EL (cell line): ENCODE data around the gene DYNLT1.
"Not testable (repeated sequence)": the region's sequence is repeated elsewhere in the genome, so short reads cannot be mapped to it uniquely, and the experiment has no call there.

Experiments used
- DNase-seq: peaks from one replicate; pipeline ENCODE4 v3.0.0-alpha.2; 2016

DYNLT1 gene

DNA sequence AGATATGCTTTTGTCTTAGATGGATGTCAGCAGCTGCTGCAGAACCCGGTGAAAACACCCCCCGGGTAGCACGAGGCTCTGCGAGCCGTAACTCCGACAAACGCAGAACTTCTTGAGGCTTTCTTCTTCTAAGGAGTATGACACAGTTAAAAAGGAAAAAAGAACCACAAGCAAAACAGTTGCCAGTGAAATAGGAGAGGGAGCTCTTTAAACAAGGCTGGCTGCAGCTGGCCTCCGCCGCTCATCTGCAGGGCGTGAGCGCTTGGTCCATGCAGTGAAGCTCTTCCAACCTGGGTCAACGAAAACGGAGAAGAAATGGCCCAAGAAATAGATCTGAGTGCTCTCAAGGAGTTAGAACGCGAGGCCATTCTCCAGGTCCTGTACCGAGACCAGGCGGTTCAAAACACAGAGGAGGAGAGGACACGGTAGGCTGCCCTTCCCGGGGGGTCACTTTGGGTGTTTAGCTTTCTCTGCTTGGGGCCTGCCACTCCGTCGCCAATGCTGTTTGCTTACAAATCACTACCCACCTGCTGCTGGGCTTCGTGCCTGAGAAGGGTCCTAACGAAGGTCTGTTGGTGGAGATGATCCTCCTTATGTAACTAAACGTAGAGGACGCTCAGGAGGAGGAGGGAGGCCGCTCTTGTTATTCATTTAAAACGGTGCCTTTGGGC lies 18.5 kb upstream of the DYNLT1 start:
- DNase-seq, result no peak

DNA sequence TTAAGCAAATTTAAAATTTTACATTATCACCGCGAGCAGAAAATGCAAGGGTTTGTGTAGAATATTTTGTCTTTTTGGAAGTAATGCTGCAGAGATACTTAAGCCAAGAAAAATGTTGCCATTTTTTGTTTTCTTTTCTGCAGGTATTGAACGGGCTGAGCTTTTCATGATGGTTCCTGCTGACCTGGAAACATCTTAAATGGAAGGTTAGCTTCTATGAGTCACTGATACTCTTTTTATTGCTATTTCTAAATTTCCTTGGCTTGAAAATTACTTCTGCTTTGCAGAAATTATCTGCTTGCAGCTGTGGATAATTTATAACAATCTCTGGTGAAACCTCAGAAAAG lies 18.0 kb upstream of the DYNLT1 start:
- DNase-seq, result no peak

DNA sequence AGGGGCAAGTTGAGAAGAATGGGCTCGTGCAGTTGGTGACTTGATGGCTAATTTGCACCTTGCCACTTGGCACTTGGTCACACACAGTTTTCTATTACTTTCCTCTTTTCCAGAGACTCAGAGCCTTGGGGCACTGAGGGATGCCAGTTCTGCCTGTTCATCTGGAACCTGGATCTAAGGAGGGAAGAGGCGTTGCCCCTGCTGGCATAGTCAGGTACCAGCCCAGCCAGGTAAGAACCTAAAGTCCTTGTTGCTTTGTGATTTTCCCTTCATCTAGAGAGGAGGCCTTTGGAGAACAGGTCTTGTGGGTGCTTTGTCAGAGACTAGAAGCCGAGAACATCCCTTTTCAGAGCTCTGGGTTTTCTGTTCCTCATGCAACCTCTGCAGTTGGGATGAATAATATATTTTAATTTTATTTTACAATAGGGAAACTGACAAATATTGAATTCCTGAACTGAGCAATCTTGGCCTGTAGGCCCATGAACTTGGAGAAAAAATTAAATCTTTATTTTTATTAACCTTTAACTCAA lies 16.7 kb upstream of the DYNLT1 start:
- DNase-seq, result no peak

DNA sequence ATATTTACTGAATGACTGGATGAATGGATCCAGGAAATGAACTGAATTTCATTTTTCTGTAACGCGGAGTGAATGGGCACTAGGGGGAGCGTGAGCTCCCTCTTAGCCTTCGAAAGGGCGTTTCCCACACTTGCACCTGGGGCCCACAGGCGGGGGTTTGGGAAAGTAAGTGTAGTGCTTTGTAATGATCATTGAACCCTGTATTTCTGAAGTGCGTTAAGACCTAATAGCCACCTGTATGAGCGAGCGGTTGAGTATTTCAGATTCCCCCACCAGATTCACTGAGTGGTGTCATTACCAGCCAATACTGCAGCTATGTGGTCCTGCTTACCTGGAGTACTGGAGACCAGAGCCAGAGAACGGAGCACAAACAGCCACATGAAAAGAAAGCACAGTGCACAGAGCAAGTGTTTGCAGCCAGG lies 15.8 kb upstream of the DYNLT1 start:
- DNase-seq, result peak; percentile 15

DNA sequence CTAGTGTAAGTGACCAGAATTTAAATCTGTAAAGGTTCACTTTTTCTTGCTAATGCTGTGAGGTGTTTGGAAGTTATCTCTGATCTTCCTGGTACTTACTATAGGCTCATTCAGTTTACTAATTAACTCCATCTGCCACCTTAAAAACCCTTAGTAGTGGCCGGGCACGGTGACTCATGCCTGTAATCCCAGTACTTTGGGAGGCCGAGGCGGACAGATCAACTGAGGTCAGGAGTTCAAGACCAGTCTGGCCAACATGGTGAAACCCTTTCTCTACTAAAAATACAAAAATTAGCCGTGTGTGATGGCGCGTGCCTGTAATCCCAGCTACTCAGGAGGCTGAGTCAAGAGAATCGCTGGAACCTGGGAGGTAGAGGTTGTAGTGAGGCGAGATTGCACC lies 12.4 kb upstream of the DYNLT1 start:
- DNase-seq, result peak; percentile 75

DNA sequence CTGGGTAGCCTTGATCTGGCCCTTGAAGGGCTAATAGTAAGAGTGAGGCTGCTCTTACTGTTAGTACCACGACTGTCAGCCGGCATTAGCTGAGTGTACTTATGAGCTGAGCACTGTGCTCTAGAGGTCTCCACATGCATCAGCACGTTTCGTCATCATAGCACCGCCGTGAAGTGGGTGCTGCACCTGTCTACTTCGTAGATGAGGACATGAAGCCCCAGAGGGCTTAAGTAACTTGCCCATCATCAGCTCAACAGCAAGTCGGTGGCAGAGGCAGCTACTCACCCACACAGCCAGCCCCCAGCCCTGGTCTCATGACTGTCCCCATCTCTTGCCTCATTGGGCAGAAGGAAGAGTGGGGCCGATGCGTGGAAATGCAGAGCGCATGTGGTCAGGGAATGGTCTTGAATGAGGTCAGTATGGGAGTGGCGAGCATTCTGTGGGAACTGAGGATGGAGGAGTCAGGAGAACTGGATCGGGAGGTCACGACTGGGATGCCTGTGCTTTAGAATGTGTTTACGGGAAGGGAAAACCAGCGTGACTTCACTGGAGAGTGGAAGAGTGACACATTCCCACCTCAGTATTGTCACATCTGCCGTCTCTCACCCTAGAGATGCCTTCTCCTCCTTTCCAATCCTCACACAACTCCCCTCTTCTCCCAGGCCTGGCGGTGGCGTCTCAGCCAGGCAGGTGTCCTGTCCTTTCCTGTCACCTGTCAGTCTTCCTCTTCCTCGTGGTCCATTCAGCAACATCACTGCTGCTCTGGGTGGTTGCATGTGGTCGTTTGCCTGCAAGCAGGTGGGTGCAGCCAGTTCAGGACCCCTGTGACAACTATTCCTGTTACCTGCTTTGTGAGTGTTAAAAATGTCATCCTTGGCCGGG lies 11.3 kb upstream of the DYNLT1 start:
- no peak for DNase-seq

DNA sequence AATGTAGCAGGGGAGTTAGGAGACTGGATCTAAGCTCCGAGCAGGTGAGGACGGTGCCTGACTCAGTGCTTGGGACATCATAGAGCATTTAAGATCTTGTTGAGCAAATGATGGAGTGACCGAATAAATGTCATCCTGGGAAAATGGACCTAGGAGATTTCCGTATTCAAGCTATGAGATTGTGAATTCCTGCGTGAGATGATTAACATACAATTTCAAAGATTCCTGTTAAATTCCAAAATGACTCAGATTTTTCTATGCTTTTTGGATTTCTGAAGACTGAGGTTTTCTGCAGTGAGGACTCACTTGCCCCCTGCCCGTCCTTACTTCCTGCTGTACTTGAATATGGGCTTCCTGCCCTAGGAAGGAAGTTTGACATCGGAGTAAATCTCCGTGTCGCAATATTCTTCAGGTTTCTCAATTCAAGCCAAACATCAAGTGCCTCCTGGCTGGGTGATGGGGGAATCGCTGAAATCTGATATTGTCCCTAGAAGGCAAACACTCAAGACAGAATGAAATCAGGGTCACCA lies 10.5 kb upstream of the DYNLT1 start:
- DNase-seq, result peak; percentile 89

DNA sequence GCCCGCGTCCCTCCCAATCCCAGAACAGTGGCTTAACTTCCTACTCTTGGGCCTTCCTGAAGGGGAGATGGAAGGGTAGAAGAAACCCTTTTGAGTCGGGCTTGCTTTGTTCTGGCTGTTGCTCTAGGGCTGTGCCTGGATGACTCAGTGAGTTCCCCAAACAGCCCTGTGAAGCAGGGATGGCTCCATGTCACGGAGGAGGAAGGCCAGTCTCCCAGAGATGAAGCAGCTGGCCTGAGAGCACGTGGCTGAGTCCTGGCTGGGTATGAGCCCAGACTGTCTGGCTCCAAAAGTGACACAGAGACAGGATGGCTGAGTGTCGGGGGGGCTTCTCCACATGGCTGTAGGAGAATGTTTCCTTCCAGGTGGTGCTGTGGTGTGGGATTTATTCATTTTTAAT lies 10.0 kb upstream of the DYNLT1 start:
- peak; percentile 90 for DNase-seq

DNA sequence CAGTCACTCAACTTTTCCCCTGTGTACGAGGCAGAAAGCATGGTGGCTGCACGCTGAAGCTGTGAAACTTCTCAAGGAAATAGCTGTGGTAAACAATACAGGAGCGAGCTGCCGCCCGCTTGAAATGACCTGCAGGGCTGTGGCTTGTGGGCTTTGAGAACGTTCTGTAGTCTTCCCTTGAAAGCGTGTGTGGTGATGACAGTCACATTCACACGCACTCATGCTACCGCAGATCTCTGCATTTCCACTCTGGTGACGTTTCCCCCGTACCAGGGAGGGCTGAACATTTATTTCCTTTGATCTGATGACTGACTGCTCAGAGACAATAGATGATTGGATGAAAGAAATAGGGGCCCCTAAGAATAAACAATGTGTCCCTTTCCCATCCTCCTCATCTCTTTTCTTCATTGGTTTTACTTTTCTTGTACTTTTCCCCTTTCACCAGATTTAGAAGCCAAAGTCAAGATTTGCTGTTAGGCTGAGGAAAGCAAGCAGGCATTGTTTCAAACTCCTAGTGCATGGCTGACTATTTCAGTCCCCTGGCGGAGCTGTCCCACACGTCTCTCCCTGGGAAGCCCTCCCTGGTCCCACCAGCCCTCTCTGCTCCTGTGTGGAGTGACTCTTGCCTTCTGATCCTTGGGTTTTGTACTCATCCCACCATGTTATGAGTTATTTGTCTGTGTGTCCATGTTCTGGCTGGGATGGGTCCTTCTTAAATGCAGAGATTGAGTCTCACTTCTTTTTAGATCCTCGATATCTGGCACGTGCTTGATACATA lies 9.2 kb upstream of the DYNLT1 start:
- no peak for DNase-seq

DNA sequence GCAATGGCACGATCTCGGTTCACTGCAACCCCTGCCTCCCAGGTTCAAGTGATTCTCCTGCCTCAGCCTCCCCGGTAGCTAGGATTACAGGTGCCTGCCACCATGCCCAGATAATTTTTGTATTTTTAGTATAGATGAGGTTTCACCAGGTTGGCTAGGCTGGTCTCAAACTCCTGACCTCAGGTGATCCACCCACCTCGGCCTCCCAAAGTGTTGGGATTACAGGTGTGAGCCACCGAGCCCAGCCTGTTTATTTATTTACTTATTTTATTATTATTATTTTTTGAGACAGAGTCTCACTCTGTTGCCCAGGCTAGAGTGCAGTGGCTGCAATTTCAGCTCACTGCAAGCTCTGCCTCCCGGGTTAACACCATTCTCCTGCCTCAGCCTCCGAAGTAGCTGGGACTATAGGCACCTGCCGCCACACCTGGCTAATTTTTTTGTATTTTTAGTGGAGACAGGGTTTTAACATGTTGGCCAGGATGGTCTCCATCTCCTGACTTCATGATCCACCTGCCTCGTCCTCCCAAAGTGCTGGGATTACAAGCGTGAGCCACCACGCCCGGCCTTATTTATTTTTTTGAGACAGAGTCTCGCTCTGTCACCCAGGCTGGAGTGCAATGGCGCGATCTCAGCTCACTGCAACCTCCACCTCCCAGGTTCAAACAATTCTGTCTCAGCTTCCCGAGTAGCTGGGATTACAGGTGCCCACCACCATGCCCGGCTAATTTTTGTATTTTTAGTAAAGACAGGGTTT lies 7.6 kb upstream of the DYNLT1 start:
- not testable (repeated sequence) for DNase-seq

DNA sequence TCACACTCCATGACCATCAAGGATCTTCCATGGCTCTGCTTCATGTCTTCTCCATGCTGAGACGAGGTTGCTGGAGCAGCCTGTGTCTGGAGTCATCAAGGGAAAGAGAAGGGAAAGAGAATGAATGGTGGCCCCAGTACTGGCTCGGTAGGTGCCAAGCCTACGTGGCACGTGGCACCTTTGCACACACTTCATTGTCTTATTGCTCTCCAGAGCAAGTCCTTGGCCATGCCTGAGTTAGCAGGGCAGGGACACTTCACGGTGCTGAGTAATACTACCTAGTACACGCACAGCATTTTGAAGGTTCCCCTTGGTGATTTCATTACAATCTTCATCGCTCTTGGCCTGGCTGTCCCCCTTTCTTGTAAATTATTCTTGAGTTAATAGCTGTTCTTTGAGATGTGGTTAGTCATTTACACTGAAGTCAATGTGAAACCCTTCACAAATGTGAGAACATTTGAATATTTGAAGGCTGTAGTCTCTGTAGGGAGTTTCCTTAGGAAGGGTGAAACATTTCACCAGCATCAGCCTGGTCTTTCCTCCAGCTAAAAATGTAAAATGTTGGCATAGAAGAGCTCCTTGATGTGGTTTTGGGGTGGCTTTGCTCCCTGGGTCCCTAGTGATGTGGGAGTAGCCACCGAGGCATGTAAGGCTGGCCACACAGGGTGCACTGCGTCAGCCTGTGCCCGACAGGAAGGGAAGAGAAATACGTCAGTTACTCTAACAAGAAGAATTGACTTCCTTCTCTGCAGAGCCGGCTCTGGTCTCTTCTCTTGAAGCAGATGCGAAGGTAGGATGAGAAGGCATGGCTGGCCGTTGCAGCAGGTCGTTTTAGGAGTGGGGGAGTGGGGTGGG lies 5.0 kb upstream of the DYNLT1 start, which contains the start of gene SYTL3:
TSS of gene SYTL3 (plus strand) at position 766 of the 855 bp plus-strand sequence. CDS start 13,215 bp downstream, outside the sequence.
- DNase-seq, result peak; percentile 78

DNA sequence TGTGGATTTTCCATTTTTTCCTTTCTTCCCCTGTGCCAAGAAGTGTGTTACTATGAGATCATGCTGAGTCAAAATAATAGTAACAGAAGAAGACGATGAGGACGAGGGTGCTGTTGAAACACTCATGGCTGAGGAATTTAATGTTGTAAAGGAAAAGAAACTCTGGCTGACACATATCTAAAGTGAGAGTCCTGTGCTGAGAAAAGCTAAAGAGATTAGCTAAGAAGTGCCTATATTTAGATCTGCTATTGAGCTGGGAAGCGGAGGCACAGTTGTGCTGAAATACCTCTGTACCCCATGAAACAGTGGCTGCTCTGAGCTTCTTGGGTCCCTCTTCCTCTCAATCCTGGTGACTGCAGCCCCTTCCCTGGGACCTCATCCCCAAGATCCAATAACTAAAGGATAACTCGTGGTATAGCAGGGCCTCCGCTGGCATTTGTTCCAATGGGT lies 4.2 kb upstream of the DYNLT1 start:
- DNase-seq, result peak; percentile 91

DNA sequence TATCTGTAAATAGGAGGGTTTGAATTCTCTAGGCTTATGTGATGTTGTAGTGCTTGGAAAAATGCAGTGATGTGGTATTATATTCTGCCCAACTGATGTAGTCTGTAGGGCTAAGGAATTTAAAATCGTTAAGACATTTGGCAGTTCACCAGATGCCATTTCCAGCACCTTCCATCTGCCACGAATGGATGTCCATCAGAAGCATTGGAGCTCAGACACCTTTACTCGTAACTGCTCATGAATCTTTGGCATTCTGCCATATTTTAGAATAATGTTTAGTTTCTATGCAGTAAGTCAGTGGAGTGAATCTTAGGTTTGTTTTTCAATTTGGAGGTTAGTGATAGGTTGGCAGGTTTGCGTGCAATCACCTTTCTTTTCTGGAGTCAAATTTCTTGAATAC lies 3.0 kb upstream of the DYNLT1 start:
- peak; percentile 49 for DNase-seq

DNA sequence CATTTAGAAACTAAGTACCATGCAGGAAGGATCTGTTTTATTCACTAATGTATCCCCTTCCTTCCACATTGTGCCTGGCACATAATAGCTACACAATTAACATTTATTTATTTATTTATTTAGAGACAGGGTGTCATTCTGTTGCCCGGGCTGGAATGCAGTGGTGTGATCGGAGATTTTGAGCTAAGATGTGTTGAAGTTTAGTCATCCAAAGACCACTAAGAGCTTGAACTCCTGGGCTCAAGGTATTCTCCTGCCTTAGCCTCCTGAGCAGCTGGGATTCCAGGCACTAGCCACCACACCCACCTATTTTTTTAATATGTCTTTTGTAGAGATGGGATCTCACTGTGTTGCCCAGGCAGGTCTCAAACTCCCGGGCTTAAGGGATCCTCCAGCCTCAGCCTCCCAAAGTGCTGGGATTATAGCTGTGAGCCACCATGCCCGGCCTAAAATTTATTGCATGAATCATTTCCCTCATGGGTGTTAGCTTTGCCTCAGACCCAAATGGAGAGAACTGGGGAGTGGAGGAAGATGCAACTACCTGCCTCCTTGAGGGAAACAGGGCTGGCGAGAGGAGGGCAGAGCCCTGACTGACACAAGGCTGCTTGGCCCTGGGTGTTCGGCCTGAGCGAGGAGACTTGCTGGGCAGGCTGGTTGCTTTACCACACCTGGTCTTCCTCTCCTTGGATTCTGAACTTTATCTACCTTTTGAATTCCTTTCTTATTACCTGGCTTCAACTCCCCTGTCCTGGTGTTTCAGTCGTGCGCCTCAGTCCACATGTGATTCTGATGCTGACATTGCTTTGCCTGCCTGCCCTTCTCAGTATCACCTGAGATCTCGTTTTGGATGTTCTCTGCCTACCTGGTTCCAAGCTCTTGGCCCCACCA lies 1.7 kb upstream of the DYNLT1 start:
- no peak for DNase-seq

DNA sequence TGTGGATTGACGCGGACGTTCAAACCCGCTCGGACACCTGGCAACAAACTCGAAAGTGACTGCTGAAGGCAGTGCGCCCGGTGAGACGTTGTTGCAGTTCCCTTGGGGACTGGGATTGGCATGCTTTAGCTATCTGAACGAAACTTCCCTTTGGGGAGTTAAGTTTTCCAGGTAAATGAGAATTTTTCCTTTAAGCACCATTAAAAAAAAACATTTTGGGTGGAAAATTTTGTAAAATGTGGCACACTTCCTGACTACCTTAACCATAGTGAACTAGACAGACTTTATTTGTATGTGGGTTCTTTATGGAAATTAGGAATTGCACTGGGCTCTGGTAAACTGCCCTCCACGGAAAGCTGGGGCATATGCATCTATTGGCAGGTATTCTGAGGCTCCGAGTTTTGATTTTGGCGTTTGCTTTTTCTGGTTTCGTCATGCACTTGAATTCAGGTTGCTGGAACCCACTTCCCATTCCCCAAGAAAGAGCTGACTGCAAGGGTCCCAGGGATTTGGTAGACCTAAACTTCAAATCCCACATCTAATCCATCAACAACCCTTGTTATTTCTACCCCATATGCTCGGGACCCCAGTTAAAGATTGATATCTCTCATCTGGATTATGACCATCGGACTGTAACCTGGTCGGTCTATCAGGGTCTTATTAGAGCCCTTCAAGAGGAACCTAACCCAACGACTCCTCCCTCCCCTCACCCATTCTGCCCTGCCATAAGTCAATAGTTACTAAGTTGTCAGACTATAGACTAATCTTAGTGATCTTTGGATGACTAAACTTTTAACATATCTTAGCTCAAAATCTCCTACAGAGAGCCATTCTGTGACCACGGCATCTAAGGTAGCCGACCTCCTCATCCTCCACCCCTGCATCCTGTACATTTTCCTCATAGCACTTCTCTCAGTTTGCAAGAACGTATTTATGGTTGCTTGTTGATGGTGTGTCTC lies 800 bp upstream of the DYNLT1 start:
- DNase-seq, result no peak

DNA sequence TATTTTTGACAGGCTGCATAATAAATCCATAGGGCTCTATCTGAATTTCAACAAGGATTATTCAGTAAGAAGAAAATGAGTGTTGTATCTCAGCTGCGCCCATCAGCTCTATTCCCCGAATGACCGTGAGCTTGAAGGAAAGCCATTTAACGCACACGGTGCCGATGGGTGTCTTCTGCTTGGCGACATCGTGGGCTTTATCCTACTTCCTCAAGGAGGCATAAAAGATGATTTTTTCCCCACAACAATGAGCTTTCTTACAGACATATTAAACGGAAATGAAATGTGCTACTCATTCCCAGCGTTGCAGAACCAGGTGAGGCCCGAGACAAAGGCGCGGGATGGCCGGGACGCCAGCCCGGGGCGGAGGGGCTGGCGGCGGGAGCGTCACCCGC lies 710 bp downstream of the DYNLT1 start:
- DNase-seq, result no peak

DNA sequence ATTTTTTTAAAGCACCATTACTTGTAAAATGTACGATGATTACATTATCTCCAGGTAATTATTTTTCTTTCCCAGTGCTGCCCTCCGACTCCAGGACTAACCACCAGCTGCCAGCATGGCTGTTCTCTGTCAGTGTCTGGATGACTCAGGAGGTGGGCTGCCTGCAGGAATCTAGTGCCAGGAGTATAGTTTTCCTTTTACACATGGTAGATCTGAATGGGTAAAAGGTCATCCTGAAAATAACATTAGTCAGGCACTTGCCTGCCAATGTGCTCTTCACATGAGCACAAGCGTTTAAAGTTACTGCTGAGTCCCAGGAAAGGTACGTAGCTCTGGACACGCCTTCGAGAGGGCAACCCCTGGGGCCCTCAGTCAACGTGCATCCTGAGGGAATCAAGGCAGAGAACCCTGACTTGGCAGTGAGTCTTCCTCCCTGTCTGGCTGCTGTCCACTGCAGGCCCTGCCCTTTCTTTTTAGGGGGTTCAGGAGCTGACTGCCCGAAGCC lies 2.4 kb downstream of the DYNLT1 start:
- DNase-seq, result peak; percentile 88

DNA sequence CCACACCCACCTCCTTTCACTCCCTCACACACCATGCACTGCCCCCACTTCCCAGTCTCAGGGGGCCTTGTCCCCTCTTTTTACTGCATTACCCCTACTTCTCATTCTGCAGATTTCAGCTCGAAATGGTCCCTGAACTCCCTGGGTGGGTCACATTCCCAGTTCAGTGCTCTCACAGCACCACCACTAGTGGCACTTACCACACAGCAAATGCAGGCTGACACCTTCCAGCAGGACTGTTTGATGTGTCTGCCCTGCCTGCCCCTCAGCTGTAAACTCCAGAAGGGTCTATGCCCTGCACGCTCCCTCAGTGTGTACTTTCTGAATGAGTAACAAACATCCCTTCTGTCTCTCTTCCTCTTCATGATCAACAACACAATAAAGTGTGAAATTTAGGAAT lies 4.0 kb downstream of the DYNLT1 start:
- no peak for DNase-seq

DNA sequence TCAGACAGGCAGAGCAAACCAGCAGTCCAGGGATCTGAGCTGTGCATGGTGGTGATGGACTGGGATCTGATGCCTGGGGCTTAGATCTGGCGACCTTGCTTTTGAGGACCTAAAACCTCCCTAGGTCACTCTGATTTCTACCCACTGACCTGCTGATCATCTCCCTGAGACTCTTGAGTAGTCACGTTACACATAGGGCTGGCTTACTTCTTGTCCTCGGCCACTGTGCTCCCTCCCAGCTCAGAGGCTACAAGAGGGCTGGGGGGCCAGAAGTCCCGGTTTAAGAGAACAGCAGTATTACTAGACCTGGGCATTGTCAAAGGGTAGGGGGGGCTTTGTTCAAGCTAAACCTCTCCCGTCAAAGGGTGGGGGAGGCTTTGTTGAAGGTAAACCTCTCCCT lies 5.5 kb downstream of the DYNLT1 start:
- DNase-seq, result no peak
